Parathyroid adenoma (tissue), 2 donors: ENCODE results near the gene MYBPC3.

ENCODE experiments used
- H2AFZ ChIP-seq: fragments of 300-600 bp; sonication (generic); one replicate; pipeline ENCODE4 v1.7.0; 2017; ENCODE audit warnings: antibody characterized with exemption, mild to moderate bottlenecking
- H3K27ac ChIP-seq: fragments of 300-600 bp; sonication (generic); one replicate; pipeline ENCODE4 v1.7.0; 2017
- H3K27me3 ChIP-seq: fragments of 300-600 bp; sonication (generic); one replicate; pipeline ENCODE4 v1.7.0; 2017; ENCODE audit warnings: low read length; ENCODE audit not compliant: control insufficient read depth, insufficient read depth
- H3K36me3 ChIP-seq: fragments of 300-600 bp; sonication (generic); one replicate; pipeline ENCODE4 v1.7.0; 2017; ENCODE audit warnings: low read length; ENCODE audit not compliant: control insufficient read depth, insufficient read depth
- H3K4me1 ChIP-seq: fragments of 300-600 bp; sonication (generic); one replicate; pipeline ENCODE4 v1.7.0; 2017; ENCODE audit warnings: control low read depth
- H3K4me2 ChIP-seq: fragments of 300-600 bp; sonication (generic); one replicate; pipeline ENCODE4 v1.7.0; 2017; ENCODE audit warnings: low read length
- H3K4me3 ChIP-seq: fragments of 300-600 bp; sonication (generic); one replicate; pipeline ENCODE4 v1.7.0; 2017; ENCODE audit warnings: low read depth, low read length
- H3K79me2 ChIP-seq: fragments of 300-600 bp; sonication (generic); one replicate; pipeline ENCODE4 v1.7.0; 2017; ENCODE audit warnings: control low read depth
- H3K9ac ChIP-seq: fragments of 300-600 bp; sonication (generic); one replicate; pipeline ENCODE4 v1.7.0; 2017; ENCODE audit warnings: mild to moderate bottlenecking
- H3K9me3 ChIP-seq: fragments of 300-600 bp; sonication (generic); one replicate; pipeline ENCODE4 v1.7.0; 2017; ENCODE audit warnings: low read length; ENCODE audit not compliant: control insufficient read depth
- TF ChIP-seq, protein P1 (sequence below): fragments of 300-600 bp; sonication (generic); IDR thresholded peaks from one replicate; pipeline ENCODE4 v1.7.0; 2017; ENCODE audit warnings: antibody characterized with exemption, mild to moderate bottlenecking
- donor health status: primary hyperparathyroidism.

MYBPC3 gene

DNA sequence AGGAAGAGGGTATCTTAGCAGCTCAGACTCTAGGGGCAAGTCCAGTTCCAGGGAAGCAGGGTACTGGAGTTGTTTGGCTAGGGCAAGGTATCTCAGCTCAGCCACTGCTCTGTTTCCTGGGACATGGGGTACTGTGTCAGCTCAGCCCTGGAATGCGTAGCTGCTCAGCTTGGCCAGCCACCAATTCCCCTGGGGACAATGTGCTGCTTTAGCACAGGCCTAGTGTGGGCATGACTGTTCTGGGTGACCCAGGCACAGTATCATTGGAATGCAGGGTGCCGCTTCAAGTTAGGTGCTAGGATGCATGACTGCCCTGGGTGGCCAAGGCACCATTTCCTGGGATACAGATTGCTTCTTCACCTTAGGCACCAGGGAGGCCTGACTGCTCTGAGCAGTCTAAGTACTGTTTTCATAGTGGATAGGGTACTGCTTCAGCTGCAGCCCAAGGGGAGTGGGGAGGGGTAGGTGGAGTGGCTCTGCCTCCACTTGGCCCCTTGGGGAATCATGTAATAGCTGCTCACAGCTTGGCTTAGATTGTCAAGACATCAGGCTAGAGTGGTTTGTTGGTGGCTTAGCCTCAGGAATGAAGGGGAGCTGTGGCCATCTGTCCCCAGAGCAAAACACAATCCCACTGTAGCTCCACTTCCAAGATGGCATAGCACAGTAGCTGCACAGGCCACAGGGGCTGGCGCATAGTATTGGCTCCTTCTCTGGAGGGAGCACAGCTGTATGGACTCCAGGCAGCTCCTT, 46.6 kb downstream of the MYBPC3 start:
- no peak overlapping the region for H3K4me3 ChIP-seq
- no peak overlapping the region for H3K4me2 ChIP-seq
- H3K36me3 ChIP-seq: no peaks in the 10 kb centered on the region
- no peak overlapping the region for H3K9ac ChIP-seq
- TF ChIP-seq, protein P1, sequence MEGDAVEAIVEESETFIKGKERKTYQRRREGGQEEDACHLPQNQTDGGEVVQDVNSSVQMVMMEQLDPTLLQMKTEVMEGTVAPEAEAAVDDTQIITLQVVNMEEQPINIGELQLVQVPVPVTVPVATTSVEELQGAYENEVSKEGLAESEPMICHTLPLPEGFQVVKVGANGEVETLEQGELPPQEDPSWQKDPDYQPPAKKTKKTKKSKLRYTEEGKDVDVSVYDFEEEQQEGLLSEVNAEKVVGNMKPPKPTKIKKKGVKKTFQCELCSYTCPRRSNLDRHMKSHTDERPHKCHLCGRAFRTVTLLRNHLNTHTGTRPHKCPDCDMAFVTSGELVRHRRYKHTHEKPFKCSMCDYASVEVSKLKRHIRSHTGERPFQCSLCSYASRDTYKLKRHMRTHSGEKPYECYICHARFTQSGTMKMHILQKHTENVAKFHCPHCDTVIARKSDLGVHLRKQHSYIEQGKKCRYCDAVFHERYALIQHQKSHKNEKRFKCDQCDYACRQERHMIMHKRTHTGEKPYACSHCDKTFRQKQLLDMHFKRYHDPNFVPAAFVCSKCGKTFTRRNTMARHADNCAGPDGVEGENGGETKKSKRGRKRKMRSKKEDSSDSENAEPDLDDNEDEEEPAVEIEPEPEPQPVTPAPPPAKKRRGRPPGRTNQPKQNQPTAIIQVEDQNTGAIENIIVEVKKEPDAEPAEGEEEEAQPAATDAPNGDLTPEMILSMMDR: no peak
- H3K79me2 ChIP-seq: peaks cover 3% of the 10 kb centered on the region
- H3K4me1 ChIP-seq: no peaks in the 10 kb centered on the region
- no peaks in the 10 kb centered on the region for H3K9me3 ChIP-seq
- no peaks in the 10 kb centered on the region for H3K27me3 ChIP-seq
- H3K27ac ChIP-seq: no peak overlapping the region
- H2AFZ ChIP-seq: no peak overlapping the region

GRCh38 chr11:47302853-47303252, 49.6 kb downstream of the MYBPC3 start:
- Histone ChIP-seq H3K36me3 (no peaks in the 10 kb centered on the region), H3K79me2 (peaks cover 3% of the 10 kb centered on the region), H3K4me1 (no peaks in the 10 kb centered on the region), H3K9ac (no peak overlapping the region), H3K9me3 (no peaks in the 10 kb centered on the region), H3K4me3 (no peak overlapping the region), H3K4me2 (no peak overlapping the region), H3K27ac (no peak overlapping the region), H2AFZ (no peak overlapping the region), H3K27me3 (no peaks in the 10 kb centered on the region)
- TF ChIP-seq, protein P1: no peak

- H3K36me3 ChIP-seq: no peaks in the 10 kb centered on the region
- no peak overlapping the region for H2AFZ ChIP-seq
- no peaks in the 10 kb centered on the region for H3K4me1 ChIP-seq
- H3K9ac ChIP-seq: no peak overlapping the region
- H3K27me3 ChIP-seq: no peaks in the 10 kb centered on the region
- H3K79me2 ChIP-seq: peaks cover 3% of the 10 kb centered on the region
- no peaks in the 10 kb centered on the region for H3K9me3 ChIP-seq
- no peak overlapping the region for H3K4me3 ChIP-seq
- H3K27ac ChIP-seq: no peak overlapping the region
- TF ChIP-seq, protein P1: no peak
- H3K4me2 ChIP-seq: no peak overlapping the region
Observed at GRCh38 chr11:47299078-47299477, 53.4 kb downstream of the MYBPC3 start.

DNA sequence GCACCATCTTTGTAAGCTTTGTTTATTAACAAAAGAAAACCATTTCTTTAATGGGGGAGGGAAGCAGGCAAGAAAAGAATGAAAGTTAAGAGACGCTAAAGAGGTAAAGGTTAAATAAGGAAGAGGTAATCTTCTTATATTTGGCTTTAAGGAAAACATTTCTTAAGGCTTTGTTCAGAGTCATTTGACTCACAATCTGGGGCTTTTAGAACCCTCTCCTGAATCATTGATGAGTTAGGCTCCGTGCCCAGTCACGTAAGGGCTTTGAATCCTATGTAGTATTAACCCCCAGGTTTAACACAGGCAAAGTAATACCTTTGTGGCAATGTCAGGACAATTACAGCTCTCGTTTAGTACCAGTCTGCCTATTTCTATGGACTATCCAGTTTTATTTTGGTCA, 56.5 kb downstream of the MYBPC3 start:
- Histone ChIP-seq H3K27ac (no peak overlapping the region), H3K36me3 (no peaks in the 10 kb centered on the region), H3K27me3 (no peaks in the 10 kb centered on the region), H3K79me2 (no peaks in the 10 kb centered on the region), H3K4me2 (no peak overlapping the region), H2AFZ (no peak overlapping the region), H3K9ac (no peak overlapping the region), H3K9me3 (no peaks in the 10 kb centered on the region), H3K4me3 (no peak overlapping the region), H3K4me1 (no peaks in the 10 kb centered on the region)
- TF ChIP-seq, protein P1: no peak

- no peaks in the 10 kb centered on the region for H3K79me2 ChIP-seq
- H3K27me3 ChIP-seq: no peaks in the 10 kb centered on the region
- H3K9ac ChIP-seq: no peak overlapping the region
- TF ChIP-seq, protein P1: no peak
- H3K4me1 ChIP-seq: no peaks in the 10 kb centered on the region
- H3K4me2 ChIP-seq: no peak overlapping the region
- no peak overlapping the region for H2AFZ ChIP-seq
- no peak overlapping the region for H3K4me3 ChIP-seq
- no peaks in the 10 kb centered on the region for H3K36me3 ChIP-seq
- no peaks in the 10 kb centered on the region for H3K9me3 ChIP-seq
- H3K27ac ChIP-seq: no peak overlapping the region
Observed at GRCh38 chr11:47295385-47295784, 57.1 kb downstream of the MYBPC3 start.
